ENCODE data around the gene BCL10. TPM values are rescaled to one million over a fixed set of nuclear protein-coding genes. Genes with fewer than 3 reads are reported as not detected.

Gene BCL10
- total RNA-seq, 2 experiments from 2014 or later, result 24.3 to 30.1 TPM

GRCh38 chr1:85313888-85314696 is 37.7 kb upstream of the BCL10 start:
- Mint-ChIP-seq H3K9me3 (no peaks in the 10 kb centered on the region), H3K4me3 (no peak overlapping the region), H3K36me3 (ENCODE audit: low read depth) (no peaks in the 10 kb centered on the region), H3K4me1 (no peaks in the 10 kb centered on the region), H3K27ac (no peak overlapping the region), H3K27me3 (peaks cover 70% of the 10 kb centered on the region)
- POLR2A ChIA-PET, result no interaction called here
- CTCF ChIA-PET, result no interaction called here
- no peak for DNase-seq

GRCh38 chr1:85311818-85312217 is 35.4 kb upstream of the BCL10 start:
- no peak for DNase-seq
- H3K4me1 Mint-ChIP-seq, result peaks cover 4% of the 10 kb centered on the region
- no peak overlapping the region for H3K4me3 Mint-ChIP-seq
- H3K36me3 Mint-ChIP-seq (ENCODE audit: low read depth), result no peaks in the 10 kb centered on the region
- no peak overlapping the region for H3K27ac Mint-ChIP-seq
- ChIA-PET POLR2A (no interaction called here), CTCF (no interaction called here)
- H3K27me3 Mint-ChIP-seq, result peaks cover 65% of the 10 kb centered on the region
- H3K9me3 Mint-ChIP-seq, result no peaks in the 10 kb centered on the region

- Mint-ChIP-seq H3K9me3 (no peaks in the 10 kb centered on the region), H3K4me3 (no peak overlapping the region), H3K27me3 (peaks cover 71% of the 10 kb centered on the region), H3K27ac (no peak overlapping the region), H3K36me3 (ENCODE audit: low read depth) (no peaks in the 10 kb centered on the region), H3K4me1 (peaks cover 4% of the 10 kb centered on the region)
- ChIA-PET CTCF (interaction anchor here (0.9 to 2.1 kb wide), 6 partner anchors 11 to 385 kb away, joined by 3 to 6 read pairs (median 3); no protein-coding TSS in a partner anchor), POLR2A (interaction anchor here (1.0 to 1.1 kb wide), 2 partner anchors 11 to 32 kb away, joined by 3 to 4 read pairs; no protein-coding TSS in a partner anchor)
- DNase-seq, result no peak
These were observed 32.5 kb upstream of the BCL10 start for GRCh38 chr1:85308833-85309350.

- Mint-ChIP-seq H3K27me3 (peaks cover 72% of the 10 kb centered on the region), H3K36me3 (ENCODE audit: low read depth) (no peaks in the 10 kb centered on the region), H3K27ac (no peak overlapping the region), H3K4me1 (peaks cover 4% of the 10 kb centered on the region), H3K4me3 (no peak overlapping the region), H3K9me3 (no peaks in the 10 kb centered on the region)
- DNase-seq, result peak; percentile 53
- CTCF ChIA-PET, result interaction anchor here (0.7 to 2.1 kb wide), 8 partner anchors 10 to 710 kb away, joined by 3 to 7 read pairs (median 3); no protein-coding TSS in a partner anchor
- POLR2A ChIA-PET, result interaction anchor here (1.0 to 1.1 kb wide), 2 partner anchors 10 to 31 kb away, joined by 3 to 4 read pairs; no protein-coding TSS in a partner anchor
These were observed 31.8 kb upstream of the BCL10 start for GRCh38 chr1:85307987-85308832.

GRCh38 chr1:85306236-85306635 is 29.8 kb upstream of the BCL10 start:
- DNase-seq, result no peak
- Mint-ChIP-seq H3K27ac (no peak overlapping the region), H3K36me3 (ENCODE audit: low read depth) (no peaks in the 10 kb centered on the region), H3K9me3 (no peaks in the 10 kb centered on the region), H3K4me1 (peaks cover 4% of the 10 kb centered on the region), H3K4me3 (no peak overlapping the region), H3K27me3 (peaks cover 76% of the 10 kb centered on the region)
- POLR2A ChIA-PET, result no interaction called here
- CTCF ChIA-PET, result interaction anchor here (0.6 kb wide), 1 partner anchor 593 kb away, joined by 3 read pairs; no protein-coding TSS in a partner anchor

GRCh38 chr1:85303440-85304162 is 27.2 kb upstream of the BCL10 start:
- Mint-ChIP-seq H3K36me3 (ENCODE audit: low read depth) (no peaks in the 10 kb centered on the region), H3K27ac (no peak overlapping the region), H3K4me1 (peaks cover 7% of the 10 kb centered on the region), H3K4me3 (no peak overlapping the region), H3K27me3 (peaks cover 59% of the 10 kb centered on the region), H3K9me3 (no peaks in the 10 kb centered on the region)
- DNase-seq, result no peak
- POLR2A ChIA-PET, result no interaction called here
- CTCF ChIA-PET, result no interaction called here

- Mint-ChIP-seq H3K9me3 (no peaks in the 10 kb centered on the region), H3K4me1 (peaks cover 21% of the 10 kb centered on the region), H3K27me3 (peaks cover 53% of the 10 kb centered on the region), H3K27ac (no peak overlapping the region), H3K4me3 (no peak overlapping the region), H3K36me3 (ENCODE audit: low read depth) (no peaks in the 10 kb centered on the region)
- POLR2A ChIA-PET, result no interaction called here
- DNase-seq, result no peak
- CTCF ChIA-PET, result no interaction called here
These were observed 23.7 kb upstream of the BCL10 start for GRCh38 chr1:85300140-85300539.

GRCh38 chr1:85297855-85298629 is 21.6 kb upstream of the BCL10 start:
- peak; percentile 79 for DNase-seq
- Mint-ChIP-seq H3K36me3 (ENCODE audit: low read depth) (no peaks in the 10 kb centered on the region), H3K9me3 (no peaks in the 10 kb centered on the region), H3K27ac (peak overlapping the region; percentile 5), H3K27me3 (peaks cover 43% of the 10 kb centered on the region), H3K4me3 (peak overlapping the region; percentile 11), H3K4me1 (peaks cover 21% of the 10 kb centered on the region)
- ChIA-PET POLR2A (interaction anchor here (0.9 to 2.2 kb wide), 3 partner anchors 10 to 22 kb away, joined by 3 to 19 read pairs (median 5); partner anchors contain the start of gene BCL10), CTCF (interaction anchor here (0.9 to 3.0 kb wide), 4 partner anchors 10 to 43 kb away, joined by 3 to 10 read pairs (median 4); partner anchors contain the start of genes BCL10 and C1orf52)

GRCh38 chr1:85297538-85297854 is 21.1 kb upstream of the BCL10 start:
- Mint-ChIP-seq H3K4me1 (peaks cover 21% of the 10 kb centered on the region), H3K27ac (no peak overlapping the region), H3K4me3 (peak overlapping the region; percentile 11), H3K36me3 (ENCODE audit: low read depth) (no peaks in the 10 kb centered on the region), H3K9me3 (no peaks in the 10 kb centered on the region), H3K27me3 (peaks cover 44% of the 10 kb centered on the region)
- CTCF ChIA-PET, result interaction anchor here (1.6 to 3.0 kb wide), 2 partner anchors 21 to 38 kb away, joined by 4 to 10 read pairs; partner anchors contain the start of genes BCL10 and C1orf52
- POLR2A ChIA-PET, result interaction anchor here (1.2 to 2.2 kb wide), 2 partner anchors 9 to 21 kb away, joined by 5 to 19 read pairs; partner anchors contain the start of gene BCL10
- DNase-seq, result no peak

- Mint-ChIP-seq H3K4me3 (no peak overlapping the region), H3K27ac (no peak overlapping the region), H3K9me3 (no peaks in the 10 kb centered on the region), H3K36me3 (ENCODE audit: low read depth) (no peaks in the 10 kb centered on the region), H3K4me1 (peaks cover 21% of the 10 kb centered on the region), H3K27me3 (peaks cover 43% of the 10 kb centered on the region)
- ChIA-PET POLR2A (interaction anchor here (1.2 to 2.2 kb wide), 2 partner anchors 9 to 21 kb away, joined by 5 to 19 read pairs; partner anchors contain the start of gene BCL10), CTCF (interaction anchor here (0.6 to 3.0 kb wide), 2 partner anchors 21 to 434 kb away, joined by 4 to 10 read pairs; partner anchors contain the start of gene BCL10)
- DNase-seq, result no peak
These were observed 20.5 kb upstream of the BCL10 start for GRCh38 chr1:85296980-85297379.

GRCh38 chr1:85295654-85296053 is 19.2 kb upstream of the BCL10 start:
- H3K27ac Mint-ChIP-seq, result no peak overlapping the region
- ChIA-PET CTCF (no interaction called here), POLR2A (no interaction called here)
- no peaks in the 10 kb centered on the region for H3K36me3 Mint-ChIP-seq (ENCODE audit: low read depth)
- H3K4me1 Mint-ChIP-seq, result peaks cover 21% of the 10 kb centered on the region
- no peak overlapping the region for H3K4me3 Mint-ChIP-seq
- H3K27me3 Mint-ChIP-seq, result peaks cover 43% of the 10 kb centered on the region
- DNase-seq, result no peak
- no peaks in the 10 kb centered on the region for H3K9me3 Mint-ChIP-seq

GRCh38 chr1:85295006-85295431 is 18.6 kb upstream of the BCL10 start:
- Mint-ChIP-seq H3K4me3 (no peak overlapping the region), H3K36me3 (ENCODE audit: low read depth) (no peaks in the 10 kb centered on the region), H3K9me3 (no peaks in the 10 kb centered on the region), H3K27ac (no peak overlapping the region), H3K4me1 (peaks cover 22% of the 10 kb centered on the region), H3K27me3 (peaks cover 50% of the 10 kb centered on the region)
- DNase-seq, result no peak
- ChIA-PET POLR2A (no interaction called here), CTCF (no interaction called here)
